Heart left ventricle (tissue), 16 donors: Measurements from ENCODE around the gene SELE. TPM values are rescaled to one million over a fixed set of nuclear protein-coding genes. Genes with fewer than 3 reads are reported as not detected.
A peak's percentile ranks its signal among the peaks of the same experiment; 100 is the strongest.

Experiments
- ATAC-seq, 4 donors: fragments of 200-7000 bp; cut with Tn5 transposase; one replicate each; pipeline ENCODE4 v1.9.1; 2020 to 2022; ENCODE audit warnings: moderate library complexity in 4 of 4, mild to moderate bottlenecking in 3 of 4, moderate number of reproducible peaks in 1 of 4
- DNase-seq, 5 donors: peaks; one replicate each; pipeline ENCODE4 v3.0.0-alpha.2; 2020
- H3K27ac ChIP-seq, 12 donors: fragments of 200-600 bp; sonication (generic) in 4 of 12; one replicate each; pipeline versions ENCODE4 v1.5.0 to v1.8.0; 2016 to 2022; ENCODE audit warnings: mild to moderate bottlenecking in 2 of 12
- H3K27me3 ChIP-seq, 9 donors: fragments of 200-600 bp; sonication (generic) in 2 of 9; one replicate each; pipeline versions ENCODE4 v1.5.1 to v1.8.0; 2016 to 2022; ENCODE audit warnings: mild to moderate bottlenecking in 3 of 9
- H3K36me3 ChIP-seq, 9 donors: fragments of 200-600 bp; sonication (generic) in 2 of 9; one replicate each; pipeline versions ENCODE4 v1.5.0 to v1.8.0; 2018 to 2022; ENCODE audit warnings: mild to moderate bottlenecking in 2 of 9
- H3K4me1 ChIP-seq, 12 donors: fragments of 200-600 bp; sonication (generic) in 4 of 12; one replicate each; pipeline versions ENCODE4 v1.5.0 to v1.8.0; 2016 to 2022; ENCODE audit warnings: mild to moderate bottlenecking in 3 of 12
- H3K4me3 ChIP-seq, 12 donors: fragments of 200-600 bp; sonication (generic) in 4 of 12; one replicate each; pipeline versions ENCODE4 v1.5.0 to v1.8.0; 2017 to 2022; ENCODE audit warnings: mild to moderate bottlenecking in 9 of 12, moderate library complexity in 4 of 12
- H3K9me3 ChIP-seq, 12 donors: fragments of 200-600 bp; sonication (generic) in 4 of 12; one replicate each; pipeline versions ENCODE4 v1.5.0 to v1.8.0; 2016 to 2022; ENCODE audit warnings: mild to moderate bottlenecking in 1 of 12
- CTCF ChIP-seq, 12 donors: fragments of 200-600 bp; sonication (generic) in 4 of 12; IDR thresholded peaks; one replicate each; pipeline versions ENCODE4 v1.5.0 to v1.8.0; 2018 to 2022; ENCODE audit warnings: antibody characterized with exemption in 12 of 12, mild to moderate bottlenecking in 5 of 12
- POLR2A ChIP-seq, 2 donors: fragments of 450-650 bp; IDR thresholded peaks; one replicate each; pipeline ENCODE4 v1.6.1; 2017; ENCODE audit warnings: antibody characterized with exemption in 2 of 2, mild to moderate bottlenecking in 2 of 2, moderate library complexity in 2 of 2
- WGBS, 4 donors: extraction: QIAGEN DNeasy Blood & Tissue Kit in 2 of 4; methylation state at CpG; one replicate each; pipeline versions ENCODE4 v1.1.5 to v1.1.7; 2013 to 2018; 5-methylcytosine and 5-hydroxymethylcytosine counted together
- intact Hi-C, 10 donors: fragments of 100-400 bp; cut with DNase I; formaldehyde crosslinking; loops; one replicate each; pipeline versions ENCODE4 v1.11.1 to v1.14.2; 2022
- polyA plus RNA-seq, 2 donors: library from polyadenylated mRNA; stranded (reverse); fragments of 200-250 nt; gene quantifications; one replicate each; pipeline ENCODE4 v1.2.3, GENCODE V29; 2013
- total RNA-seq, 9 donors: library from RNA; depleted of rRNA in 2 of 9; stranded (reverse); fragments of >200 nt in 2 of 9; fragmentation: NEBNext Ultra II Directional in 3 of 9; extraction: Animal tissue kit (Norgen Biotek cat#: 25700) in 3 of 9; gene quantifications; one replicate each; pipeline versions ENCODE4 v1.1.0 to v1.2.4, GENCODE V29; 2016 to 2023
- donor health status: ischemic (EF 13 %, LVEDD 7.1; RV severe dilation, severe dysfunction).
- donor health status: healthy with polysubstance abuse.
- donor health status: DM: no; HTN: yes; CAD: no.
- donor health status: DM: no; HTN: no; CAD: no.
- donor health status: ischemic (EF 25% LVEDD 6.9; RV normal size, moderate dysfunction).
- donor health status: ischemic (EF 25% LVEDD 5.7; RV mildly dilated, moderate dysfunction).
- donor health status: healthy.
- donor health status: DM: yes; HTN: yes; CAD: no.
- donor health status: ischemic (EF 35%, LVEDD 5.7; RV mildly dilated, moderate dysfunction).
- donor health status: nonischemic (EF 11% LVEDD 7.7; RV severe dilation, severe dysfunction).
- donor health status: DM: yes; HTN: yes; CAD: no.
- donor health status: PGD.
- donor health status: ischemic (EF 29% LVEDD 5.4; RV normal size, mild dysfunction).
- donor health status: nonischemic (EF 23%, LVEDD 6.1; RV moderate dilation, normal function).

The SELE gene
- total and polyA plus RNA-seq, 11 donors, result 0.63 to 21.5 (median 2.4) TPM

GRCh38 chr1:169746550-169746949 lies 12.7 kb upstream of the SELE start:
- ATAC-seq, result no peak
- intact Hi-C loops, result no loop called here

DNA sequence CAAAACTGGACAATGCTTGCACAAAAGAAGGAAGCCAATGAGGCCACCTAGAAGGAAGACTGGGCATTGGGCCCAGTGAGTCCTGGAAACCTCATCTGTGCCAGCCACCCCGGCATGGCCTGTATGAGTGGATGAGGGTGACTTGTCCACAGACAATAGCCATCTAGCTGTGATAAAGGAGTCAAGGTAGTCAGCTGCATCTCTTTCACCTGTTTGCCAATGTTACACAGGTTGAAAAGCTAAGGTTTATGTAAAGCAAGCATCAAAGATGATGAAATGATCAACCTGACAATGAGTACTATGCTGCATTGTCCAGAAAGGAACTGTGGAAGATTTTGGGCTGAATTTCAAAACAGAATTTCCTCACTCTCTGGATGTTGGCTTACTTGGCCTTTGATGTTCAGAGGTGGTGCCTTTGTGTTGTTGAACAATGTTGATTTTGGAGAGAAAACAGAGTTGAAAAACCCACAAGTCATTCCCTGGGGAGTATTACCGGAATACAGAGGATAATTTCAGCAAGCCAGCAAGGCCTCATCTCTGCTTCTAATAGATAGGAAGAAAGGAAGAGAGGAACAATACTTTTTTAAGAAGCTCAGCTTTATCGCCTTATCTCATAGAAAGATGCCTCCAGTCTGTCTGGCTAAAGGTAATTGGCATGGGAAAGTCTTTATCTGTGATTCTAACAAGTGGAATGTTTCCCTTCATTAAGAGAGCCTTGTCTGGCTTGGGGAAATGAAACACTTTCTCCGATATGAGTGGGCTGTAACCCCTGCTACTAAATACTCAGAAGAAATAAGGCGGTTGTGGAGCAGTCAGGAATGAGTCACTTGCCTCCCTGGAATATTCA lies 11.4 kb upstream of the SELE start:
- Histone ChIP-seq H3K9me3 (no peaks in the 10 kb centered on the region), H3K27ac (peak overlapping the region in 1 of 12 donors; percentile 42), H3K36me3 (no peaks in the 10 kb centered on the region), H3K27me3 (no peaks in the 10 kb centered on the region), H3K4me1 (peaks cover 0 to 35% (median 10%) of the 10 kb centered on the region in 12 donors), H3K4me3 (no peak overlapping the region)
- intact Hi-C loops, result no loop called here
- TF ChIP-seq POLR2A (IDR thresholded peaks at IDR 0.05) (no peak), CTCF (IDR thresholded peaks at IDR 0.05) (no peak)
- ATAC-seq (peak in 3 of 4 donors; percentile 49 to 83 (median 58)), DNase-seq (peak in 2 of 5 donors; percentile 10 to 28)
- 36 to 40% (median 39%) methylated on average over 5 of the region's 5 CpGs for WGBS, 4 donors

More at GRCh38 chr1:169746550-169746949, 12.7 kb upstream of the SELE start:
- TF ChIP-seq POLR2A (IDR thresholded peaks at IDR 0.05) (no peak), CTCF (IDR thresholded peaks at IDR 0.05) (no peak)
- Histone ChIP-seq H3K4me3 (no peak overlapping the region), H3K9me3 (no peaks in the 10 kb centered on the region), H3K27ac (no peak overlapping the region), H3K4me1 (peaks cover 0 to 22% (median 5%) of the 10 kb centered on the region in 12 donors), H3K36me3 (no peaks in the 10 kb centered on the region), H3K27me3 (peaks cover 0 to 5% (median 0%) of the 10 kb centered on the region in 9 donors)
- 89 to 96% (median 92%) methylated on average over 2 of the region's 2 CpGs for WGBS, 4 donors
- DNase-seq, result no peak

- no peaks in the 10 kb centered on the region for H3K9me3 ChIP-seq
- H3K27ac ChIP-seq, result no peak overlapping the region
- DNase-seq (no peak), ATAC-seq (no peak)
- WGBS, 4 donors, result 87 to 91% (median 89%) methylated on average over 6 of the region's 6 CpGs
- H3K27me3 ChIP-seq, result no peaks in the 10 kb centered on the region
- H3K36me3 ChIP-seq, result no peaks in the 10 kb centered on the region
- TF ChIP-seq CTCF (IDR thresholded peaks at IDR 0.05) (no peak), POLR2A (IDR thresholded peaks at IDR 0.05) (no peak)
- no peak overlapping the region for H3K4me3 ChIP-seq
- H3K4me1 ChIP-seq, result peaks cover 0 to 41% (median 14%) of the 10 kb centered on the region in 12 donors
- intact Hi-C loops, result loop anchor here in 1 of 10 donors (5.0 kb wide), 1 partner anchor 50 kb away; the partner anchor contains the start of gene METTL18
Measured at GRCh38 chr1:169741666-169742394, 8.0 kb upstream of the SELE start.

GRCh38 chr1:169739980-169740379 lies 6.1 kb upstream of the SELE start:
- Histone ChIP-seq H3K36me3 (no peaks in the 10 kb centered on the region), H3K4me1 (peaks cover 0 to 30% (median 9%) of the 10 kb centered on the region in 12 donors), H3K27me3 (no peaks in the 10 kb centered on the region), H3K4me3 (peak overlapping the region in 2 of 12 donors; percentile 4 to 17), H3K9me3 (no peaks in the 10 kb centered on the region), H3K27ac (peak overlapping the region in 8 of 12 donors; percentile 15 to 79 (median 62))
- WGBS, 4 donors, result 36 to 45% (median 40%) methylated on average over 5 of the region's 5 CpGs
- DNase-seq (peak in 1 of 5 donors; percentile 8), ATAC-seq (peak in 2 of 4 donors; percentile 26 to 72)
- TF ChIP-seq POLR2A (IDR thresholded peaks at IDR 0.05) (no peak), CTCF (IDR thresholded peaks at IDR 0.05) (no peak)
- intact Hi-C loops, result loop anchor here in 2 of 10 donors (5.0 kb wide), 1 partner anchor 52 kb away; the partner anchor contains the start of gene METTL18 (in 2 of the 2)
